GM23338 (cell line): Measurements from ENCODE around the gene B4GALT2. TPM values are rescaled to one million over a fixed set of nuclear protein-coding genes. Genes with fewer than 3 reads are reported as not detected.

ENCODE experiments used
- ATAC-seq: fragments of 200-7000 bp; cut with Tn5 transposase; 3 replicates; pipeline ENCODE4 v1.9.1; 2020
- DNase-seq: peaks from one replicate; pipeline ENCODE4 v3.0.0-alpha.2; 2015; ENCODE audit warnings: low spot score
- H2AFZ ChIP-seq: fragments of 200-600 bp; sonication (generic); 2 replicates; pipeline ENCODE4 v1.8.0; 2016; ENCODE audit warnings: antibody characterized with exemption, mild to moderate bottlenecking, moderate library complexity
- H3F3A ChIP-seq: fragments of 200-600 bp; sonication (generic); replicated peaks from 2 replicates; pipeline ENCODE4 v1.8.0; 2017; ENCODE audit warnings: antibody characterized with exemption, mixed run types, low read depth
- H3K27ac ChIP-seq: fragments of 200-600 bp; sonication (generic); 2 replicates; pipeline ENCODE4 v1.6.1; 2016; ENCODE audit warnings: low read depth
- H3K27me3 ChIP-seq: fragments of 200-600 bp; sonication (generic); 2 replicates; pipeline ENCODE4 v1.8.0; 2016; ENCODE audit warnings: mild to moderate bottlenecking, mixed run types, moderate library complexity; ENCODE audit not compliant: insufficient read depth
- H3K36me3 ChIP-seq: fragments of 200-600 bp; sonication (generic); 2 replicates; pipeline ENCODE4 v1.8.0; 2016; ENCODE audit warnings: mild to moderate bottlenecking; ENCODE audit not compliant: insufficient read depth
- H3K4me1 ChIP-seq: fragments of 200-600 bp; sonication (generic); 2 replicates; pipeline ENCODE4 v1.8.0; 2016; ENCODE audit warnings: mild to moderate bottlenecking, moderate library complexity; ENCODE audit not compliant: insufficient read depth
- H3K4me2 ChIP-seq: fragments of 200-600 bp; sonication (generic); 2 replicates; pipeline ENCODE4 v1.7.1; 2017; ENCODE audit warnings: mixed run types
- H3K4me3 ChIP-seq: fragments of 200-600 bp; sonication (generic); 2 replicates; pipeline ENCODE4 v1.6.1; 2016; ENCODE audit warnings: mixed run types
- H3K79me2 ChIP-seq: fragments of 200-600 bp; sonication (generic); replicated peaks from 2 replicates; pipeline ENCODE4 v1.8.0; 2017; ENCODE audit warnings: mild to moderate bottlenecking; ENCODE audit not compliant: insufficient read depth
- H3K9me2 ChIP-seq: fragments of 200-600 bp; sonication (generic); 2 replicates; pipeline ENCODE4 v1.8.0; 2017; ENCODE audit not compliant: insufficient read depth
- H4K20me1 ChIP-seq: fragments of 200-600 bp; sonication (generic); replicated peaks from 2 replicates; pipeline ENCODE4 v1.8.0; 2017; ENCODE audit warnings: mild to moderate bottlenecking; ENCODE audit not compliant: insufficient read depth
- H3K27ac Mint-ChIP-seq: 2 replicates; pipeline ENCODE4 v1.8.0; 2020; ENCODE audit warnings: inconsistent platforms, mild to moderate bottlenecking, moderate library complexity, mixed read lengths
- H3K27me3 Mint-ChIP-seq: 3 replicates; pipeline ENCODE4 v1.8.0; 2022; ENCODE audit warnings: low read depth, mild to moderate bottlenecking, moderate library complexity, mixed read lengths, inconsistent platforms; ENCODE audit not compliant: insufficient read depth, poor library complexity
- H3K36me3 Mint-ChIP-seq: 3 replicates; pipeline ENCODE4 v1.8.0; 2021; ENCODE audit warnings: low read depth, mild to moderate bottlenecking, inconsistent platforms, moderate library complexity, mixed read lengths
- H3K4me1 Mint-ChIP-seq: 3 replicates; pipeline ENCODE4 v1.8.0; 2020; ENCODE audit warnings: mild to moderate bottlenecking, inconsistent platforms, mixed read lengths
- H3K4me3 Mint-ChIP-seq: 3 replicates; pipeline ENCODE4 v1.8.0; 2021; ENCODE audit warnings: moderate library complexity, mild to moderate bottlenecking, inconsistent platforms, mixed read lengths
- H3K9me3 Mint-ChIP-seq: 3 replicates; pipeline ENCODE4 v1.8.0; 2020; ENCODE audit warnings: moderate library complexity, mild to moderate bottlenecking, inconsistent platforms, mixed read lengths
- CREB1 ChIP-seq: fragments of 250-450 bp; sonication (Bioruptor Pico); IDR thresholded peaks from 2 replicates; pipeline ENCODE4 v1.5.0; 2020; ENCODE audit warnings: low read depth, mild to moderate bottlenecking, moderate library complexity
- CTCF ChIP-seq, 2 experiments: fragments of 200-600 bp in 1 of 2; sonication (generic) in 1 of 2; conservative IDR thresholded peaks; 2 replicates each; pipeline versions ENCODE4 v1.5.1 to v1.6.1; 2016 to 2017; ENCODE audit warnings: antibody characterized with exemption in 2 of 2, low read depth in 2 of 2, mild to moderate bottlenecking in 2 of 2, moderate library complexity in 1 of 2
- ETS1 ChIP-seq: IDR thresholded peaks from 2 replicates; pipeline ENCODE4 v1.6.1; 2016; ENCODE audit warnings: antibody characterized with exemption
- EZH2 ChIP-seq: fragments of 200-600 bp; sonication (generic); IDR thresholded peaks from one replicate; pipeline ENCODE4 v1.8.0; 2017; ENCODE audit warnings: antibody characterized with exemption, mild to moderate bottlenecking, low read depth; ENCODE audit not compliant: unreplicated experiment
- EZH2phosphoT487 ChIP-seq: fragments of 200-600 bp; sonication (generic); IDR thresholded peaks from one replicate; pipeline ENCODE4 v1.8.1; 2018; ENCODE audit warnings: antibody characterized with exemption; ENCODE audit not compliant: unreplicated experiment
- NANOG ChIP-seq: IDR thresholded peaks from 2 replicates; pipeline ENCODE4 v1.6.1; 2016; ENCODE audit warnings: antibody characterized with exemption, borderline replicate concordance
- STAT1 ChIP-seq: IDR thresholded peaks from one replicate; pipeline ENCODE4 v1.6.1; 2016; ENCODE audit warnings: antibody characterized with exemption; ENCODE audit not compliant: unreplicated experiment
- ZNF114 ChIP-seq: fragments of 250-450 bp; sonication (Bioruptor Pico); IDR thresholded peaks from 2 replicates; pipeline ENCODE4 v1.5.0; 2020; ENCODE audit warnings: mild to moderate bottlenecking, moderate library complexity
- ZNF331 ChIP-seq: fragments of 250-450 bp; sonication (Bioruptor Pico); IDR thresholded peaks from 2 replicates; pipeline ENCODE4 v1.5.0; 2020; ENCODE audit warnings: low read depth, mild to moderate bottlenecking, moderate library complexity
- polyA plus RNA-seq: library from polyadenylated mRNA; unstranded; fragments of >200 nt; fragmentation: Nextera tagmentation; extraction: Ambion mirVana; gene quantifications from 2 replicates; pipeline ENCODE4 v1.2.1, GENCODE V29; 2016
- total RNA-seq: library from RNA; depleted of rRNA; stranded (reverse); fragments of >200 nt; shearing (Covaris generic); gene quantifications from 2 replicates; pipeline ENCODE4 v1.2.3, GENCODE V29; 2014

Gene B4GALT2
- total and polyA plus RNA-seq, 2 experiments from 2014 or later, result 22.4 to 63.1 TPM

GRCh38 chr1:43938892-43939587, 40.0 kb upstream of the B4GALT2 start:
- no peaks in the 10 kb centered on the region for H3K36me3 ChIP-seq
- H3K27ac ChIP-seq, result no peak overlapping the region
- Mint-ChIP-seq H3K9me3 (no peaks in the 10 kb centered on the region), H3K27me3 (peaks cover 17% of the 10 kb centered on the region), H3K36me3 (peaks cover 4% of the 10 kb centered on the region; the same call in 1 of the 3 replicates), H3K27ac (no peak overlapping the region), H3K4me1 (peaks cover 62% of the 10 kb centered on the region), H3K4me3 (no peak overlapping the region; the same call in 2 of the 3 replicates)
- H3K4me1 ChIP-seq, result peaks cover 35% of the 10 kb centered on the region
- ATAC-seq (no peak; the same call in 2 of the 3 replicates), DNase-seq (peak; percentile 46)
- H3K4me2 ChIP-seq, result peak overlapping the region; percentile 60
- peaks cover 16% of the 10 kb centered on the region for H4K20me1 ChIP-seq
- H3K79me2 ChIP-seq, result 0 out of 2 replicates have a peak, but pooled peaks cover 7% of the 10 kb centered on the region
- no peaks in the 10 kb centered on the region for H3K27me3 ChIP-seq
- peaks cover 30% of the 10 kb centered on the region for H3F3A ChIP-seq
- TF ChIP-seq STAT1, result no peak
- TF ChIP-seq CTCF (conservative IDR thresholded peaks at IDR 0.05; ENCODE audit: low read depth in 2 of 2), result peak in 1 of 2 experiments; percentile 30; a peak in 1 of 4 replicates
- no peak for TF ChIP-seq EZH2phosphoT487
- TF ChIP-seq ETS1, result no peak
- TF ChIP-seq ZNF114, result no peak
- no peaks in the 10 kb centered on the region for H3K9me2 ChIP-seq
- H3K4me3 ChIP-seq, result no peak overlapping the region
- no peak overlapping the region for H2AFZ ChIP-seq

GRCh38 chr1:43942411-43942810, 36.6 kb upstream of the B4GALT2 start:
- Histone ChIP-seq H3K79me2 (0 out of 2 replicates have a peak, but pooled peaks cover 3% of the 10 kb centered on the region), H3K27ac (no peak overlapping the region), H3K4me2 (no peak overlapping the region), H3K36me3 (no peaks in the 10 kb centered on the region), H2AFZ (no peak overlapping the region), H3K4me1 (peaks cover 19% of the 10 kb centered on the region), H3K4me3 (no peak overlapping the region), H3K9me2 (no peaks in the 10 kb centered on the region), H4K20me1 (peaks cover 11% of the 10 kb centered on the region), H3K27me3 (no peaks in the 10 kb centered on the region), H3F3A (peaks cover 21% of the 10 kb centered on the region)
- peaks cover 11% of the 10 kb centered on the region for H3K27me3 Mint-ChIP-seq
- TF ChIP-seq ZNF114, result no peak
- no peak for TF ChIP-seq CREB1 (CRISPR knock-in tag)
- TF ChIP-seq EZH2, result no peak
- TF ChIP-seq ETS1, result no peak
- TF ChIP-seq NANOG, result no peak
- no peak for TF ChIP-seq CTCF (conservative IDR thresholded peaks at IDR 0.05; ENCODE audit: low read depth in 2 of 2)
- TF ChIP-seq ZNF331 (CRISPR knock-in tag), result no peak
- ATAC-seq (no peak), DNase-seq (no peak)
- H3K27ac Mint-ChIP-seq, result no peak overlapping the region
- peaks cover 4% of the 10 kb centered on the region; the same call in 1 of the 3 replicates for H3K36me3 Mint-ChIP-seq
- H3K4me1 Mint-ChIP-seq, result peaks cover 45% of the 10 kb centered on the region
- H3K4me3 Mint-ChIP-seq, result no peak overlapping the region
- H3K9me3 Mint-ChIP-seq, result no peaks in the 10 kb centered on the region
